ENCODE results near the gene PCA3.

DNA sequence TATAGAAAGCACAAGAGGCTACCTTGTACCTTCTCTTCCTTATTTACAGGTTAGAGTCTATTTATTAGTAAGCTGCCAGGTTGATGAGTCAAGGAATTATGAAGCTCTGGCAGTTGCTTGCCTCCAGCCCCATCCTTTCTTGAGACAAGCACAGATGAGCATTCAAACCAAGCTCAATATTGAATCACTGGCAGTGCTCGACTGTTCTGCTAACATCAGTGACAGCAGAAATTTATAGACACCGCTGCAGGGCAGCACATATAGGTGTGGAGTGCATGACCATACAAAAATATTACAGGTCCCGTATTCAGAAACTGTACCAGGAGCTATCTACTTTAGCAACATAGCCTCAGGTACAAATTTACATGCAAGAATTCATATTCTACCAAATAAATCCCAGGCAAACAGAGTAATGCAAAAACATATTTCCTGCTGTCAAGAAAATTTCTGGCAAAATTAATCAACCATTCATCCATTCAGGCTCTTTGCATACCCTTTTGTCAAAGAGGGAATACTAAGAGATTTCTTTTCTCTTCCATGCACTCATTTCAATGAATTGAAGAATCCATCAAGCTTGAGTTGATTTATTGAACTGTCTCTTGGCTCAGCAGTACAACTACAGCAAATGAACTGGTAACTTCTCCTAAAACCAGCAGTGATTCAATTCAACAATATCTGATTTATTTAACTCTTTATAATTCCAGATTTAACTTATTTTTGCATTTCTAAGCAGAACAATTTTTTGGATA, 26.9 kb upstream of the PCA3 start:
- TF ChIP-seq EZH2 (IDR thresholded peaks at IDR 0.05; ENCODE audit: borderline replicate concordance, low read length) (no peak), CTCF (conservative IDR thresholded peaks at IDR 0.05 in 1 of 2, IDR thresholded peaks at IDR 0.05 in 1 of 2; ENCODE audit: extremely low read depth in 1 of 2, insufficient read depth in 1 of 2, low read depth in 1 of 2, low read length in 2 of 2) (no peak)

Data from mammary epithelial cell (primary cell).